Glomerular visceral epithelial cell (primary cell): ENCODE measurements around the gene IDI2.
"Not testable (repeated sequence)": the region's sequence is repeated elsewhere in the genome, so short reads cannot be mapped to it uniquely, and the experiment has no call there.

Experiments
- DNase-seq: peaks from one replicate; pipeline ENCODE4 v3.0.0-alpha.2; 2016; ENCODE audit errors: extremely low spot score

Gene IDI2

GRCh38 chr10:1047937-1048336, 22.3 kb upstream of the IDI2 start:
- DNase-seq = no peak

DNA sequence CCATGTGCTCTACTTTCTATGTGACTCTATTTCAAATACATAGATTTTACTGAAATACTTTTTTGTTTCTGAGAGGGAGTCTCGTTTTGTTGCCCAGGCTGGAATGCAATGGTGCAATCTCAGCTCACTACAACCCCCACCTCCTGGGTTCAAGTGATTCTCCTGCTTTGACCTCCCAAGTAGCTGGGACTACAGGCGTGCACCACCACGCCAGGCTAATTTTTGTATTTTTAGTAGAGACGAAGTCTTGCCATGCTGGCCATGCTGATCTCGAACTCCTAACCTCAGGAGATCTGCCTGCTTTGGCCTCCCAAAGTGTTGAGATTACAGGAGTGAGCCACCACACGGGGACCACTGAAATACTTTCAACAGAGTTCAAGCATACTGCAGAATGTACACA, 19.8 kb upstream of the IDI2 start:
- DNase-seq = no peak

- no peak for DNase-seq
Observed at GRCh38 chr10:1044964-1045363, 19.3 kb upstream of the IDI2 start.

DNA sequence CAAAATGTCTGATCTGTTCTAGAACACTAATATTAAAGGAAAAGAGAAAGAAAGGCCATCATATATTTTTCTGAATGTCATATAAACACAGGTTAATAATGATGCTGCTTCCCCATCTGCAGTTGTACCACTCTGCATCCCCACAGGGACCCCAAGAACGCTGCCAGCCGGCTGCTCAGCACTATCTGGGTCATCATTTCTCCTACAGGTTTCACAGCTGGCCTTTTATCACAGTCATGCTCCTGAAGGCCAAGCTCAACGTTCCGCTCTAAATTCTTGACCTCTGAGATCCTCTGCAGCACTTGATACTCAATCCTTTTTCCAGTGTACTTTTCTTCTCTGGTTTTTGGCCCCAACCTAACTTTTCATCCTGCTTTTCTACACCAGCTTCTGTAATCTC, 18.5 kb upstream of the IDI2 start:
- DNase-seq = no peak

GRCh38 chr10:1043532-1043995, 17.9 kb upstream of the IDI2 start:
- no peak for DNase-seq

GRCh38 chr10:1041514-1041913, 15.9 kb upstream of the IDI2 start:
- DNase-seq = no peak

DNA sequence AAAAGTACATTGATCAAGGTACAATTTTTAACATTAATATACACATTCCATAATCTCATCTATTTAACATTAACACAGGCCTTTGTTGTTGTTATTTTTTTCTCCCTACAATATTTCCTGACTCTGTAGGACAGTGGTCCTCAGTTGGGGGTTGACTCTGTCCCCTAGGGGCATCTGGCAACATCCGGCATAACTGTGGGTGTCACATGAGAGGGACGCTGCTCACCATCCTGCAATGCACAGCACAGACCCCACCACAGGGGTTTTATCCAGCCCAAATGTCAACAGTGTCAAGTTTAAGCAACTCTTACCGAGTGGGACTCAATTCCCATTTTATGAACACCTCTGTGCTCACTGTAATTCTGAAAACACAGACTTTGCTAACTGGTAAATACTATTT, 14.5 kb upstream of the IDI2 start:
- DNase-seq = no peak

DNA sequence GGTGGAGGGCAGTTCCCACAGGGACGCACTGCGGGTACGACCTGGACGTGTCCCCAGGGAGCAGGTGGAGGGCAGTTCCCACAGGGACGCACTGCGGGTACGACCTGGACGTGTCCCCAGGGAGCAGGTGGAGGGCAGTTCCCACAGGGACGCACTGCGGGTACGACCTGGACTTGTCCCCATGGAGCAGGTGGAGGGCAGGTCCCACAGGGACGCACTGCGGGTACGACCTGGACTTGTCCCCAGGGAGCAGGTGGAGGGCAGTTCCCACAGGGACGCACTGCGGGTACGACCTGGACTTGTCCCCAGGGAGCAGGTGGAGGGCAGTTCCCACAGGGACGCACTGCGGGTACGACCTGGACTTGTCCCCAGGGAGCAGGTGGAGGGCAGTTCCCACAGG, 13.1 kb upstream of the IDI2 start:
- not testable (repeated sequence) for DNase-seq

DNA sequence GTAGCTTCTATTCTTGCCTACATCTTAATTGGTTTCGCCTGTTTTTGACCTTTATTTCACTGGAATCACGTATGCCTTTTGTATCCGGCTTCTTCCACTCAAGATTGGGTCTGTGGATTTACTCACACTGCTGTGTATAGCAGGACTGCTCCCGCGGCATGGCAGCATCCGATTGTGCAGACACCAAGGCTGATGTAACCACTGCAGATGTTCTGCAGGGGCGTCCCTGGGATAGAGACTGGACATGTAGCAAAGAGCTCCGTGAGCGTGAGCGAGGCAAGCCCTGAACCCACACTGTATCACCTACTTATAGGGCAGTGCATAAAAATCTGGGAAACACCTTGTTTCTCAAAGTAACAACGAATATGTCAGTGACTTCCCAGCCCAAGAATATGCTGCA, 11.4 kb upstream of the IDI2 start:
- DNase-seq = no peak

DNA sequence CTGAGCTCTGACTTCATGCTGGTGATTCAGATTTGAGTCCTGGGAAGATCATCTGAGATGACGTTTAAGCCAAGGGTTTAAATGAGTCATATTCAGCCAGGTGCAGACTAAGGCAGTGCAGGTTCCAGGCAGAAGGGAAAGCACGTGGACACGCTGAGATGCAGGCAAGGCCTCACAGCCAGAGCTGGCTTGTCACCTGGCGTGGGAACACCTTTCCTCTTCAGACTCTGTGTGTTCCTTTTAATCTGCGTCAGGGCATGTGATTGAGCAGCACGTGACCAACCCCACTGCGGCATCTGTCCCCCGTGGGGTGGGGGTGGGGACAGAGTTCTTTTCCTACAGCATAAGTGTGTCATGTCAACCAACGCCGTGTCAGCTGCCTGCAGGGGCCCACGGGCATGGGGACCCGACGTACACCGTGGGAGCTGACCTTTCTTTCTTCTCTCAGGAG, 10.7 kb upstream of the IDI2 start:
- DNase-seq = peak; percentile 79

DNA sequence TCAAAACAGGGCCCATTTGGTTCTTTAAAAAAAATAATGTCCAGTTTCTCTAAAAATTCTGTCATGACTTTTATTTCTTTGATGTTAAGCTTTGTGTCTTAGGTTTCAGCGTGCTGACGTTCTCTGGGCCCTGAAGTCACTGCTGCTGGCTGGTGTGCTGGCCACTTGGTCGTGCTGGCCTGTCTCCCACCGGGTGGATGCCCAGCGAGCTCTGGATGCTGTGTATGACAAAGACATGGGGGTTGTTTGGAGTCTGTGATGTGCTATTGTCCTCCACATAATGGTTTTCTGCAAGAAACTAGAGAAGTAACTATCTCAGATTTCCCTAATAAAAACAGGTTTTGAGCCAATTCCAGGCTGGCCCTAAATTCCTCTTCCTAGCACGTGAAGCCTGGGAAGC, 9.5 kb upstream of the IDI2 start:
- DNase-seq = no peak

DNA sequence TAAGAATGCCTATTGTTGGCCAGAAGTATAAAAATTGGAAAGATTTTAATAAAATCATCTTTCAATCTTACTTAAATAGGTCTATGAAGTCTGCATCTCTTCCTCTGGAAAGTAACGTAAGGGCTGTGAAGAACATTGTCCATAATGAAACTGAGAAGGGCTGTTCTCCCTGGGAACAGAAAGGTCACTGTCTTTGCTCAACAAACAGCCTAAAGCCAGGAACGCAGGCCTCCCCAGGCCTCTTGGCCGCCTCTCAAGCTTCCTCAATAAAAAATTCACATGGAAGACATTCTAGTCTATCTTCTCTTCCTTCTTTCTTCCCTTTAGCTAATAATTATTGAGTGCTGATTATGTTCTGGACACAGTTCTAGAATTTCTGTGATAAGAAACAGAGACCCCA, 9.1 kb upstream of the IDI2 start:
- no peak for DNase-seq

GRCh38 chr10:1033601-1034000, 7.9 kb upstream of the IDI2 start:
- DNase-seq = no peak

DNA sequence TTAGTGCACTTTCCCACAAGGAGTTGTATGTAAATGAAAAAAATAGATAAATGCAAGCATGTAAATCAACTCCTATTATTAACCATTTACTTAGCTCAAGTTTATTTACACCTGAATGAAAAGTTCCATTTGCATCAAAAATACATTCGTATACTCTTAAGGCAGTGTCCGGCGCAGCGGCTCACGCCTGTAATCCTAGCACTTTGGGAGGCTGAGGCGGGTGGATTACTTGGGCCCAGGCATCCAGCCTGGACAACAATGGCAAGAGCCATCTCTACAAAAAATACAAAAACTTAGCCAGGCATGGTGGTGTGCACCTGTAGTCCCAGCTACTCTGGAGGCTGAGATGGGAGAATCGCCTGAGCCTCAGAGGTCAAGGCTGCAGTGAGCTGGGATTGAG, 4.2 kb upstream of the IDI2 start:
- no peak for DNase-seq

DNA sequence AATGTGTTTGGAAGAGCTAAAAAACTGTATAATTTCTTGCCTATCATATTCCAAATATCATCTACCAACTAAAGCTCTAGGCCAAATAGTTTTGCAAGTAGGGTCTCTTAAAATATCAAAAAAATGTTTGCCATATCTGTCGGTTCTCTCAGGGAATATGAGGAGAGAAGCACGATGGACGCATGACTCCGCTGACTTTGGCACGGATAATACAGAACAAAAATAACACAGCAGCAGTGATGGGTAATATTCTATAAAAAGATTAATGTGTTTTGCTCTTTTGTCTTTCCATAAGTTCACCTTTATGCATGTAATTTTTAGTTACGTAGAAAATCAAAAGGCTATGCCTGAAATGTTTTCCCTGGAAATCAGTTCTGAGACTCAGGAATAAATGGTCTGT, 919 bp upstream of the IDI2 start:
- no peak for DNase-seq

GRCh38 chr10:1024103-1024502, 1.6 kb downstream of the IDI2 start:
- no peak for DNase-seq

DNA sequence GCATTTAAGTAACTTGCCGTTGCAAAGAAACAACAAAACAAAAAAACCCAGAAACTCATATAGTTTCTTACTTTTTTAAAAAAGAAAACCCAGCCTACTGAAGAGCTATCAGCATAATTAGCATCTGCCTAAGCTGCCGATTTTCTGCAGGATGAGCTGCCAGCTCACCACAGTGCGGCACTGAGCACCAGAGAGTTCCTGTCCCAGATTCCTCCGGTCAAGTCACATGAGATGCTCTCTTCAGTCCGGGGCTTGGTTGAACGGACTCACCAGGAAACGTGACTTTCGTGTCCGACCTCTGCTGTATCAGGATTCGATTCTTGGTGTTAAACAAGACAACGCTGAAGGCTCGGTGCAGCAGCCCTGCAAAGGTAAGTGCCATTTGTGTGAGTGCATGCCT, 3.2 kb downstream of the IDI2 start:
- DNase-seq = no peak

GRCh38 chr10:1020958-1021357, 4.7 kb downstream of the IDI2 start:
- DNase-seq = no peak

DNA sequence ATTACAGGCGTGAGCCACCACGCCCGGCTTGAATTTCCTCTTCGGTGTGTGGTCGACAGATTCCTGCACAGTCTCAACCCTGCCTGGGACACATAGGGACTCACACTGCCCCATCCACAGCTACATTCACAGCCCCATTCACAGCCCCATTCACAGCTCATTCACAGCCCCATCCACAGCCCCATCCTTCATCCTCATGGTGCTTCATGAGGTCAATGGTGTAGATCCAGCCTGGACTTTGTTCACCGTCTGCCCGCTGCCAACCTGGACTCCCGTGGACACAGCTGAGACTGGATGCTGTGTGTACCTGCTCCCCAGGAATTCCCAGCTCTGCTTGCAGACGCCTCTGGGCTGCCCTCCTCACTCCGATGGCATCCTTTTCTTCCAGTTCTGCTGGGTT, 5.2 kb downstream of the IDI2 start:
- no peak for DNase-seq

DNA sequence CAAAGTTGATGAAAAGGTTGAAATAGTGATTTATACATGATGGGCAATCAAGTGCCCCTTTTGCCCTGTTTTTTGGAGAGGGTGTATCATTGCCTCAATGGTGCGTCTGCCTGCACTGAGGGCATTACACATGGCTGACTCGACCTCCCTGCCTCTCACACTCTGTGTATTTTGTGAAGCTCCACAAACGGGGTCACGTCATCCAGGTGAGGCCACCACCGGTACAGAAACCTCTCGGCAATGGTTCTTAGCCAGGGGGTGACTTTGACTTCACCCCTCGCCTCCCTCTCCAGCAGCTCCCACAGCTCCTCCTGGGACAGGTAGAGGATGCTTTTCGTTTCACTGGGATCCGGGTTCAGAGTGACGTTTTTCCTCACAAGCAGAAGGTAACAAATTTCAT, 6.3 kb downstream of the IDI2 start:
- DNase-seq = no peak

DNA sequence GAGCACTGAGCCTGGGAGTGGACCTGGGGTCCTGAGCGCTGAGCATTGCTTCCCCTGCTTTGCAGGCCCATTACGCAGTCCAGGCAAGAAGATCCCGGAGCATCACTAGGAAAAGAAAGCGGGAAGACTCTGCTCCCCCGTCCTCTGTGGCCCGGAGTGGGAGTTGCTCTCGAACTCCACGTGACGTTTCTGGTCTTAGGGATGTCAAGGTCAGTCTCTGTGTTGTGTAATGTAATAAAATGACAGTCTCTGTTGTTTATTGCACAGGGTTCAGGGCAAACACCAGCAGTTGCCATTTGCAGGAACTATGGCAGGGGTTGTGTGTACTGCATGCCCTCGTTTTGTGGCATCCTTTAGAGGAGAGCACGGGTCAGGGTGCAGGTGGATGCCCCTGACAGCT, 10.0 kb downstream of the IDI2 start:
- DNase-seq = no peak

DNA sequence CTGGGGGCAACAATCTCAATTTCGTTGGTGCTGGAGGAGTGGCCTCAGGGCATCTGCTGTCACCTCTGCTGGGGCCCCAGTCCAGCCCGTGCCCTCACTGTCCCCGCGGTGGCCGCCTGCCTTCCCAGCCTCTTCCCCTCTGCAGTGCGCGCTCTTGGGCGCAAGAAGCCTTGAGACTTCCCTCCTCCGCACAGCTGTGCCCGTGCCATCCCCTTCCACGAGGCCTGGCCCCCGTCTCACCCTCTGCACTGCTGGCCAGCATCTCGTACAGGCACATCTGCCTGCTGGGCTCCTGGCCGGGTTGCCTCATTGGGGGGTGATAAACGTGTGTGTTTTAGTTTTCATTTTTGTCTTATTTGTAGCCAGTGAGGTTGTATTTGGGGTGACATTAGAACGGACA, 14.0 kb downstream of the IDI2 start:
- no peak for DNase-seq

DNA sequence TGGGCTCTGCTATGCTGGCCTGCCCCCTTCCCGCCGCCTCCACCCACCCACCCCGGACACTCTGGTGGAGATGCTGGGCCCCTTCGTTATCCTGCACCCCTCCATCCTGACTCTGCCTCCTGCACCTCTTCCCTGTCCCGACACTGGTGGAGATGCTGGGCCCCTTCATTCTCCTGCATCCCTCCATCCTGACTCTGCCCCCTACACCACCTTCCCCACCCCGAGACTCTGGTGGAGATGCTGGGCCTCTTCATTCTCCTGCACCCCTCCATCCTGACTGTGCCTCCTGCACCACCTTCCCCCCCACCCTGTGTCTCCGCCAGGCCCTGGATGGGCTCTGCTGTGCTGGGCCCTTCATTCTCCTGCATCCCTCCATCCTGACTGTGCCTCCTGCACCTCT, 15.0 kb downstream of the IDI2 start:
- DNase-seq = no peak

DNA sequence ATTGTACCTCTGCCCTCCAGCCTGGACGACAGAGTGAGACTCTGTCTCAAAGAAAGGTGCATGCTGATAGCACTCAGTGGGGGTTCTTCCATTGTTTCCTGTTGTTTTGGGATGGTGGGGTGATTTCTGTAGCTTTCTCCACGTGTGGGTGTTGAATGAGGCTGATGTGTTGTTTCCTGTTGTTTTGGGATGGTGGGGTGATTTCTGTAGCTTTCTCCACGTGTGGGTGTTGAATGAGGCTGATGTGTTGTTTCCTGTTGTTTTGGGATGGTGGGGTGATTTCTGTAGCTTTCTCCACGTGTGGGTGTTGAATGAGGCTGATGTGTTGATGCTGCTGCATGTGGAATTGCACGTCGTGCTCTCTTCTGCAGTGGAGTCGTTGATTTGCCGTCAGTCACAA, 15.7 kb downstream of the IDI2 start:
- not testable (repeated sequence) for DNase-seq

GRCh38 chr10:1009071-1009494, 16.6 kb downstream of the IDI2 start:
- DNase-seq = no peak
